GM19193 (cell line): Measurements from ENCODE around the gene SFPQ.

Experiments used
- POLR2A ChIP-seq: IDR thresholded peaks from 4 replicates; pipeline ENCODE4 v1.6.1; 2011; ENCODE audit not compliant: insufficient read depth, insufficient read length; ENCODE audit errors: extremely low read depth

SFPQ gene, protein sequence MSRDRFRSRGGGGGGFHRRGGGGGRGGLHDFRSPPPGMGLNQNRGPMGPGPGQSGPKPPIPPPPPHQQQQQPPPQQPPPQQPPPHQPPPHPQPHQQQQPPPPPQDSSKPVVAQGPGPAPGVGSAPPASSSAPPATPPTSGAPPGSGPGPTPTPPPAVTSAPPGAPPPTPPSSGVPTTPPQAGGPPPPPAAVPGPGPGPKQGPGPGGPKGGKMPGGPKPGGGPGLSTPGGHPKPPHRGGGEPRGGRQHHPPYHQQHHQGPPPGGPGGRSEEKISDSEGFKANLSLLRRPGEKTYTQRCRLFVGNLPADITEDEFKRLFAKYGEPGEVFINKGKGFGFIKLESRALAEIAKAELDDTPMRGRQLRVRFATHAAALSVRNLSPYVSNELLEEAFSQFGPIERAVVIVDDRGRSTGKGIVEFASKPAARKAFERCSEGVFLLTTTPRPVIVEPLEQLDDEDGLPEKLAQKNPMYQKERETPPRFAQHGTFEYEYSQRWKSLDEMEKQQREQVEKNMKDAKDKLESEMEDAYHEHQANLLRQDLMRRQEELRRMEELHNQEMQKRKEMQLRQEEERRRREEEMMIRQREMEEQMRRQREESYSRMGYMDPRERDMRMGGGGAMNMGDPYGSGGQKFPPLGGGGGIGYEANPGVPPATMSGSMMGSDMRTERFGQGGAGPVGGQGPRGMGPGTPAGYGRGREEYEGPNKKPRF

DNA sequence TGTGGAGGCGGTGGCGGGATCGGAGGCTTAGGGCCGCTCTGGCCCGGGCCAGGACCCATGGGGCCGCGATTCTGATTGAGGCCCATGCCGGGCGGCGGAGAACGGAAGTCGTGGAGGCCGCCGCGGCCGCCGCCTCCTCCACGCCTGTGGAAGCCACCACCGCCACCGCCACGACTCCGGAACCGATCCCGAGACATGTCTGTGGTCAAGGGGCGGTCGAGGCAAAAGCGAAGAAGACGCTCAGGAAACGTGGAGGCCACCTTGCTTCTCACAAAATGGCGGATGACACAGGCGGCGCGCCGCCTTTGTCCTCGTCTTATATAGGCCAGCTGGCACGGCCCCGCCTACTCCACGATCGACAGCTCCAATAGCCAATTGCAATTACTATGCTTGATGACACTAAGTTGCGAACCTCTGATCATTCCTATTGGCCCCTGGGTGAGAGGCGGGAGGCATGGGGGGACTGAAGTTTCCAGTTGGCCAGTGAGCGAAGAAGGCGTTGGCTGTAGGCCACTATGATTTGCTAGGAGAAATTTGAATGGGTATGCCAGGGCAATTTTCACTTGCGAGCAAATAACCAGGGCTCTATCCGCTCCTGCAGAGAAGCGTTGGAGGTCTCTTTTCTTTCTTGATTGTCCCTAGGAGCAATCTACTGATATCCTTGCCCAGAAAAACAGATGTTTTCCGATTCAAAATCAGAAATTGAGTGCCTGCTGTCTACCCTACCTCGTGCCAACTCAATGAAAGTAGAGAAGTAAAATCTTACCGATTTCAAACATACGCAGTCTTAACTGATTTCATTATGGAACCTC, at the start of gene SFPQ:
TSS of gene SFPQ (minus strand) at position 293 of the 812 bp plus-strand sequence. CDS start at position 197, 96 bp downstream.
- TF ChIP-seq POLR2A: peak; percentile 99

DNA sequence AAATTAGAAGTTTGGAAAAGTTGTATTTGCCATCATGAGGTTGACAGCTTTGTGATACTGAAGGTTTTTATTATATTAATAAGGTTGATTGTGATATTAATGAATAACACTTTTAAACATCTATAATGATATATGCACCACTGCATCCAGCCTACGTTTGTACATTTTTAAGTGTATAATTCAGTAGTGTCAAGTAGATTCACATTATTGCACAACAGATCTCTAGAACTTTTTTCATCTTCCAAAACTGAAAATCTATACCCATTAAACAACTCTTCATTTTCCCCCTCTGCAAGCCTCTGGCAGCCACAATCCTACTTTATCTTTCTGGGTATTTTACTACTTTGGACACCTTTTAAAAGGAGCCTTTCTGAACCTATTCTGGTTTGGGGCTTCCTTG, 38.3 kb upstream of the SFPQ start:
- TF ChIP-seq POLR2A: no peak

DNA sequence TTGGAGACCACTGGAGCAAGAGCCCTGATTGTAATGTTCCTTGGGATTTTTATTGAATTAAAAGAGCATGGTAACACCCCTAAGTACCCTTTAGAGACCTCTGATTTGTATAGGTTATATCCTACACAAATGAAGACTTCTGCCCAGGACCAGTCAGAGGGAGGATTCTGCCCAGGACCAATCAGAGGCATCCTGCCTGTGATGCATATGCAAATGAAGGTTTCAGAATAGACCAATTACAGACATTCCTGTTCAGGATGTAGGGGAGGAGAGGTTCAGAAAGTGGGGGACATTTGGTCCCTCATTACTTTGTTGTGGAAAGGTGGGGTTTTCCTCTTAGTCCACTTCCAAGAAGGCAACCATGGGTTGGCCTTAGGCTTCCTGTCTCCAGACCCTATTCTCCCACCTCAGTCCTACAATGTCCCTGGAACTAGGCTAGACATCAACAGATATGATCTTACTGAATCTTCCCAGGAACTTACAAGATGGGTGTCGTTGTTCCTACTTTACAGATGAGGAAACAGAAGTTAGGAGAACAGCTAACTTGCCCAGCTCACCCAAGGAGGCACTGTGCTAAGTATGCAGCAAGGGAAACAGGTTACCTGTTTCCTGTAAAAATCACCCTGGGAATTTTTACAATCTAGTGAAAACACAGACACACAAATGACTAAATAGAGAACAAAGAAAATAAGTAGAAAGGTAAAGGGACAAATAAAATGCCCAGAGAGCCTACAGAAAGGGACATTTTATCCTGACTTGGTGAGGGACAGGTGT, 36.8 kb upstream of the SFPQ start:
- no peak for TF ChIP-seq POLR2A

DNA sequence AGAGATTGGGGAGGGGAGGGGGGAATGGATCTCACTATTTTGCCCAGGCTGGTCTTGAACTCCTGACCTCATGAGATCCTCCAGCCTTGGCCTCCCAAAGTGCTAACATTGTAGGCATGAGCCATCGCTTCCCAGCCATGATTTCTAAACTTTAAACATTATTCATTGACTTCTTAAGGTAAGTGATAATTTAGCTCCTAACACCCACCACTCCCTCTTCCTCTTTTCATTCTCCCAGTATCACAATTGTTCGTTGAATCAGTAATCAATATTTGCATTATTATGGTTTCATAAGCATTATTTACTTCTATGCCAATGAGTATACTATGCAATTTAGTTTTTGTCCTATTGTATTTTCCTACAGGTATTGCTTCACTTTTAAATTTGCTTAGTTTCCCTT, 33.6 kb upstream of the SFPQ start:
- TF ChIP-seq POLR2A: no peak

DNA sequence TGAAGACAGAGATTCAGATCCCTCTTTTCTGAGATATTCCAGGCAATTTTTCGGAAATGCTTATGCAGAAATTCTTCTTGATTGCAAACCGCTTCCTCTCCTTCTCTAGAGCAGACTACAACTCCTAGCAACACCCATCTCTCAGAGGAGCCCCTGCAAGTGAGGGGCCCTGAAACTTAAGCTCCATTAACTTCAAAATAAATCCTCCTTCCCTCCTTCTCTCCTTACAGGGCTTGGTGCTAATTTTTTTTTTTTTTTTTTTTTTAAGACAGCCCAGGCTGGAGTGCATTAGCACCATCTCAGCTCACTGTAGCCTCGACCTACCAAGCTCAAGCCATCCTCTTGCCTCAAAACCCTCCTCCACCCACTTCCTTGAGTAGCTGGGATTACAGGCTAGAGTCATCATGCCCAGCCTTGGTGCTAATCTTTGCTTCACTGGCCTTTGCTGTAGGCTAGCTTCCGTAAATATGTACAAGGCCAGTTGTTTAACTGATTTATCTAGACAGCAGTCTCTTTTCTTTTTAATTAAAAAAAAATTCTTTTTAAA, 30.2 kb upstream of the SFPQ start:
- no peak for TF ChIP-seq POLR2A

DNA sequence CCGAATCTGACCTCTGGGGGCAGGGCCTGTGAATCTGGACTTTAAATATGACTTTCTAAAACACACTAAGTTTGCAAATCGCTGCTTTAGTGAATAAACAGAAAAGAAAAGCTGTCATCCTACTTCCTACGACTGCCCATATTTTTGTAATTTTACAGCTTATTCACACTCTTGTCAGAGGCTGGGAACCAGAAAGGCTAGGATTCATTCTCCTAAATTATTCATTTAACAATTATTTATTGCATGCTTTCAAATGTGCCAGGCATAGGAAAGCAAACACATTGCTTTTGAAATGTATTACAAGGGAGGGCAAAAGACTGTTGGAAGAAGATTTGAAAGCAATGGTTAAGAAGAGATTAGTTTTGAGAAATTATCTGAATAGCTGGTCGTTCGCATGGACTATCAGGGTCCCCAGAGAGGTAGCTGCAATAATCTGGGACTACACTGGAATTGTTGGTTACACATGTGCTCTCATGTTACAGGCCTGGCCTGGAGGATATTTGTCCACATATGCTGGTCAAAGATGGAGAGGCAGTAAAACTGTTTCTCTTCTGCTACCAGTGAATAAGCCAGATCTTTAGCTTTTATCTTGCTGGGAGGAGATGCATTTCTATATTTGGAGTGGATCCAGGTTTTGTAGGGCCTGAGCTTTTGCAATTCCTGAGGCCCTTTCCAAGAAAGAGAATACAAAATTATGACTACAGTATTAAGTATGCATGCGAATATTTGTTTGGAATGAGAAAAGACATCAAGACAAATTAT, 29.6 kb upstream of the SFPQ start:
- TF ChIP-seq POLR2A: no peak

DNA sequence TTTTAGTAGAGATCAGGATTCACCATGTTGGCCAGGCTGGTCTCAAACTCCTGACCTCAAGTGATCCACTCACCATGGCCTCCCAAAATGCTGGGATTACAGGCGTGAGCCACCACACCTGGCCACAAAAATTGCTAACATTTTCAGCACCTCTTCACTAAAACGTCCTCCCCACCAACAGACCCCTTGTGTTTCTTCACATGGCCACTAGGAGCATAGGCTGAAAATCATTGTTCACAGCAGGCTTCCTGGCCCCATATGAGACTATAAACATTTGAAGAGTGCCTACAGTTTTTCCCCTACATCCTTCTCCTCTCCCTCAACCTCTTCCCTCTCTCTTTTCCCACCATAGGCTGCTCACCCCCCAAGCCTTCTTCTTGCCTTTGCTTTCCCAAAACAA, 28.0 kb upstream of the SFPQ start:
- no peak for TF ChIP-seq POLR2A

DNA sequence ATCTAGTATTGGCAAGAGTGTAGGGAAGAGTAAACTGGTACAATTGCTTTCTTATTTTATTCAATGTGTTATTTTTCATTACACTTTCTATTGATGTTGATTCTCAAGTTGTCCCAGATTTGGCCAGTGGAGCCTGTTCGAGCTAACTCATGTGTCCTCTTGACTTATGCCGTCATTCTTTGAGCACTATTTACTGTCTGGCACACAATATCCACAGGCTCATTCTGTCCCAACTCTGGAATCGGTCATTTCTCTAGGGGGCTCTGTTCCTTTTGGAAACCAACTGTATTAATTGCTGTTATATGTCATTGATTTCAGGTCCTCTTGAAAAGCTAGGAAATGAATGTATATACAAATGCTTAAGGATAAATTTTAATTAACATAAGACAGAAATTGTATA, 22.4 kb upstream of the SFPQ start:
- TF ChIP-seq POLR2A: no peak

DNA sequence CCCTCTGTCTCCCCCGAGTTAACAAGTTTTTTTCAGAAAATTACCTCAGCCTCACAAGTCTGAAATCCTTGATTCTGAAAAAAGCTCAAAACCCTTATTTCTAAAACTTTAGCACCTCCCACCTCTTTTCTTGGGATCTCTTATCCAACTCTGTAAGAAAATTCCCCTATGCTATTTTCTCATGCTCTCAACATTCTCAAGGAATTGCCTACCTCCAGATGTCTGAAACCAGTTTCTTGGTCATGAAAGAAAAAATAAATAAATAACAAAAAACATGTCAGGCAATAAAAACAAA, 18.1 kb upstream of the SFPQ start:
- no peak for TF ChIP-seq POLR2A

DNA sequence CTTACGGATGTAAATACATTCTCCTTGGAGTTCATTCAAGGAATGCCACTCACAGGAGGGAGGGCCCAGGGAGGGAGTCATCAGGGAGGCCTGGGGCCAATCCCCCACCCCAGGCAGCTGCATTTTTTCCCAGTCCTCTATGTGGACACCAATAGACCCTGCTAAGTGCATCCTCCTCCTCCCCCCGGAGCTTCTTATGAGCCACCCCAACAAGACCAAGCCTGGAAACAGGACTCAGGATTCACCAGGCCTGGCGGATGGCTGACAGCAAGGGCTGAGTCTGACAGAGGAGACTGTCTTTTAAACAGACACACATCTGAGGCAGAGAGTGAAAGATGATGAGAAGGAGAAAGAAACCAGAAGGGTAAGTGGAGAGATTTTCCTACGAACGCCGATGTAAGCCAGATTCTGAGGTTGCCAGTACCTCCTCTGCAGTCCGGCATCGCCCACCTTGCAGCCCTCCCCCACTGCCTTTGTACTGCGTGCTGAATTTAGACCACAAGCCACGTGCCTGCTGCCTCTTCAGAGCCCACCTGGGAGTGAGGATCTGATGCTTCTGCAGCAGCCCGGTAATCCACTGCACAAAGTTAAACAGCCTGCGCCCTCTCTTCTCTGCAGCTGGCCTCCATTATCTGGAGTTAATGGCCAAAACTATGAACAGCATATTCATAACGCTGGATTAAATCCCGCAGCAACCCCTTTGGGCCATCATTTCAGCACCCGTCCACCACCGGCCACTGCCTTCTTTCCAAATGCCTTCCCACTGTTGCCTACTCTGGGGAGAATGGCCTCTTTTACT, 17.6 kb upstream of the SFPQ start:
- TF ChIP-seq POLR2A: no peak

DNA sequence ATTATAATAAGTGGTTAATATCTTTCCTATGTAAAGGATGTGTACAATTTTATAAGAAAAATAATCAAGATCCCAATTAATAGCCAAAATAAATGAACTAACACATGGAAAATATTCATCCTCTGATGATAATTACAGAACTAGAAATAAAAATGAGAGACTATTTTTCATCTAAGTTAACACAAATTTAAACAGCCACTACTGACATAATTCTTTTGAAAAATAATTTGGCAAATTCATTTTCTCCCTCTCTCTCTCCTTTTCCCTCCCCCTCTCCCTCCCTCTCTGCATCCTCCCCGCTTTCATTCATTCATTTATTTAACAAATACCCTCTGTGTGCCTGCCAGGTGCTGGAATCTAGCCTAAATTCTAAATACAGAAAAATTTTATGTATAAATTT, 10.3 kb upstream of the SFPQ start:
- no peak for TF ChIP-seq POLR2A

DNA sequence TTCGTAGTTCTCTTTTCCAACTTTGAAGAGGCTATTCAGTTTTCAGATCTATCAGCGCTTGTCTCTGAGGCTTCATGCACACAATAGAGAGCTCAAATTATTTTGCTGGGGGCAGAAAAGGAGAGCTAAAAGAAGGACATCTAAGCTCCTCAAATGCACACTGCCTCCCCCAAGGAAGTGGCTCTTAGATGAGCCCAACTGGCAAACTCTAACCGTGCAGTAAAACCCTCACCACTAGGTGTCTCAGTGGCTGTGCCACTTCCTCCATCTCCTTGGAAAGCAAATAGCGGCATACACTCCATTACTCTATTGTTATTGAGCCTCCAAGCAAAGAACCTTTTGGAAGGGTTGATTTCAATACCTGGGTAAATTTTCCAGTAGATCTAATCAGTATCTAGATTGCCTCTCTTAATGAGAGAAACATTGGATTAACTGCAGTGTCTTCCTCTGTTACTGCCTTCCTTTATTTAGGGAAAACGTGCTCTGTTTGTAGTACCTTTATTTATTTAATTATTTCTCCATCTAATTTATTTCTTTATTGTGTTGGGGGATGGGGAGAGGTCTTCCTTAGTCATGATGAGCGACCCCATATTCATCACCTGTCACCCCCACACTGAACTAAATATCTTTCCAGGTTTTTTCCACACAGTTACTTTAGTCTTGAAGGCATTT, 9.2 kb upstream of the SFPQ start:
- no peak for TF ChIP-seq POLR2A

DNA sequence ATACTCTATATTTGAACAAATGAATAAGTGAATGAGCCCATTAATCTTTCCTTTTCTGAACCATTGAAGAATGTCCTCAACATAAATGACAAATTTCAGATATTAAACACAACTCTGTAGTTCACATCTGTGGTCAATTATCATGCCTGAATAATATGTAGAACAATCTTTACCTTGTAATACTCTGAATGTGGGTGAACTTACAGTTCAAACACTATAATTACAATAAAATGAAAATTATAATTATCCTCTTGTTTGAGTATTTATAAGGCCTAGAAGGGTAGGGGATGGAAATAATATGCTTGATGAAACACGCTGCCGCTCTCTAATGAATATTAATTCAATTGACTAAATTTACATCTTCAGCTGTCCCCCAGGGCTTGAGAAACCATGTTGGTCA, 8.7 kb upstream of the SFPQ start:
- TF ChIP-seq POLR2A: no peak
